OCI-LY3 (cell line): Measurements from ENCODE around the gene MYH8.

ENCODE experiments used
- H2AFZ ChIP-seq: fragments of 200-600, 300-600 bp; shearing (Covaris generic); 2 replicates; pipeline ENCODE4 v1.6.0; 2014; ENCODE audit warnings: antibody characterized with exemption, low read depth, low read length
- H3K27ac ChIP-seq: fragments of 200-600, 300-600 bp; sonication (generic); 2 replicates; pipeline ENCODE4 v1.5.1; 2014; ENCODE audit warnings: mild to moderate bottlenecking, low read length, moderate library complexity, mixed read lengths
- H3K27me3 ChIP-seq: fragments of 200-600, 300-600 bp; sonication (generic); 2 replicates; pipeline ENCODE4 v1.6.1; 2014; ENCODE audit warnings: low read depth, low read length, mixed read lengths
- H3K36me3 ChIP-seq: fragments of 200-600, 300-600 bp; sonication (generic); replicated peaks from 2 replicates; pipeline ENCODE3; 2014; ENCODE audit warnings: low read depth, low read length, mixed read lengths
- H3K4me1 ChIP-seq: fragments of 300-600, 200-600 bp; sonication (generic); 2 replicates; pipeline ENCODE4 v1.6.1; 2014; ENCODE audit warnings: low read length, mixed read lengths
- H3K4me2 ChIP-seq: fragments of 200-600, 300-600 bp; sonication (generic); 2 replicates; pipeline ENCODE4 v1.6.1; 2014; ENCODE audit warnings: low read length, mixed read lengths
- H3K4me3 ChIP-seq: fragments of 300-600, 200-600 bp; sonication (generic); 2 replicates; pipeline ENCODE4 v1.5.1; 2014; ENCODE audit warnings: antibody characterized with exemption, mild to moderate bottlenecking, low read length, moderate library complexity
- H3K79me2 ChIP-seq: fragments of 300-600, 200-600 bp; shearing (Covaris generic); 2 replicates; pipeline ENCODE4 v1.6.1; 2014; ENCODE audit warnings: mild to moderate bottlenecking, low read length, mixed read lengths
- H3K9ac ChIP-seq: fragments of 300-600, 200-600 bp; shearing (Covaris generic); 2 replicates; pipeline ENCODE4 v1.6.0; 2014; ENCODE audit warnings: mild to moderate bottlenecking, low read length, moderate library complexity
- H3K9me3 ChIP-seq: fragments of 200-600, 300-600 bp; shearing (Covaris generic); 2 replicates; pipeline ENCODE4 v1.6.1; 2014; ENCODE audit warnings: low read length, mixed read lengths; ENCODE audit not compliant: insufficient read depth
- H4K20me1 ChIP-seq: fragments of 200-600, 300-600 bp; sonication (generic); 2 replicates; pipeline ENCODE4 v1.6.1; 2016; ENCODE audit warnings: low read length, mixed read lengths; ENCODE audit not compliant: insufficient read depth
- EZH2phosphoT487 ChIP-seq: fragments of 200-600 bp; shearing (Covaris generic); IDR thresholded peaks from 2 replicates; pipeline ENCODE4 v1.6.1; 2018; ENCODE audit warnings: antibody characterized with exemption, mixed run types, low read depth
- TF ChIP-seq, protein P1 (sequence below): fragments of 200-600, 300-600 bp; sonication (generic); IDR thresholded peaks from 2 replicates; pipeline ENCODE4 v1.5.1; 2014; ENCODE audit warnings: antibody characterized with exemption, low read length, low read depth

Gene MYH8

DNA sequence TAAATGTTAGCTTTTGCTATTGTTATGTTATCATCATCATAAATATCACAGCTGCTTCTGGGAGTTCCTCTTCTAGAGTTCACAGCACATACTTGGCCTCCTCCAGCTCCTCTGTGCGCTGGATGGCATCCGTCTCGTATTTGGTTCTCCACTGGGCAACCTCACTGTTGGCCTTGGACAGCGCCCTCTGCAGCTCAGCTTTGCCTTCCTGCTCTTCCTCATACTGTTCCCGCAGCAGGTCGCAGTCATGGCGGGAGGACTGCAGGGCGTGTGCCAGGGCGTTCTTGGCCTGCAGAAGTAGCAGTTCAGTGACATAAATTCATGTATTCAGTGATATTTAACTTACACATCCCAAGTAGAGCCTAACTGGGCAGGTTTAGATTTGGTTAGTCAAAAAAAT lies 23.4 kb downstream of the MYH8 start:
- Histone ChIP-seq H3K27me3 (no peaks in the 10 kb centered on the region), H3K9me3 (no peaks in the 10 kb centered on the region), H3K4me1 (no peaks in the 10 kb centered on the region; the same call in 1 of the 2 replicates), H3K4me3 (no peak overlapping the region), H3K36me3 (no peaks in the 10 kb centered on the region), H3K4me2 (no peak overlapping the region), H3K79me2 (no peaks in the 10 kb centered on the region), H2AFZ (no peak overlapping the region), H3K27ac (no peak overlapping the region), H4K20me1 (no peaks in the 10 kb centered on the region), H3K9ac (no peak overlapping the region)
- TF ChIP-seq, protein P1, sequence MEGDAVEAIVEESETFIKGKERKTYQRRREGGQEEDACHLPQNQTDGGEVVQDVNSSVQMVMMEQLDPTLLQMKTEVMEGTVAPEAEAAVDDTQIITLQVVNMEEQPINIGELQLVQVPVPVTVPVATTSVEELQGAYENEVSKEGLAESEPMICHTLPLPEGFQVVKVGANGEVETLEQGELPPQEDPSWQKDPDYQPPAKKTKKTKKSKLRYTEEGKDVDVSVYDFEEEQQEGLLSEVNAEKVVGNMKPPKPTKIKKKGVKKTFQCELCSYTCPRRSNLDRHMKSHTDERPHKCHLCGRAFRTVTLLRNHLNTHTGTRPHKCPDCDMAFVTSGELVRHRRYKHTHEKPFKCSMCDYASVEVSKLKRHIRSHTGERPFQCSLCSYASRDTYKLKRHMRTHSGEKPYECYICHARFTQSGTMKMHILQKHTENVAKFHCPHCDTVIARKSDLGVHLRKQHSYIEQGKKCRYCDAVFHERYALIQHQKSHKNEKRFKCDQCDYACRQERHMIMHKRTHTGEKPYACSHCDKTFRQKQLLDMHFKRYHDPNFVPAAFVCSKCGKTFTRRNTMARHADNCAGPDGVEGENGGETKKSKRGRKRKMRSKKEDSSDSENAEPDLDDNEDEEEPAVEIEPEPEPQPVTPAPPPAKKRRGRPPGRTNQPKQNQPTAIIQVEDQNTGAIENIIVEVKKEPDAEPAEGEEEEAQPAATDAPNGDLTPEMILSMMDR = no peak
- no peak for TF ChIP-seq EZH2phosphoT487

DNA sequence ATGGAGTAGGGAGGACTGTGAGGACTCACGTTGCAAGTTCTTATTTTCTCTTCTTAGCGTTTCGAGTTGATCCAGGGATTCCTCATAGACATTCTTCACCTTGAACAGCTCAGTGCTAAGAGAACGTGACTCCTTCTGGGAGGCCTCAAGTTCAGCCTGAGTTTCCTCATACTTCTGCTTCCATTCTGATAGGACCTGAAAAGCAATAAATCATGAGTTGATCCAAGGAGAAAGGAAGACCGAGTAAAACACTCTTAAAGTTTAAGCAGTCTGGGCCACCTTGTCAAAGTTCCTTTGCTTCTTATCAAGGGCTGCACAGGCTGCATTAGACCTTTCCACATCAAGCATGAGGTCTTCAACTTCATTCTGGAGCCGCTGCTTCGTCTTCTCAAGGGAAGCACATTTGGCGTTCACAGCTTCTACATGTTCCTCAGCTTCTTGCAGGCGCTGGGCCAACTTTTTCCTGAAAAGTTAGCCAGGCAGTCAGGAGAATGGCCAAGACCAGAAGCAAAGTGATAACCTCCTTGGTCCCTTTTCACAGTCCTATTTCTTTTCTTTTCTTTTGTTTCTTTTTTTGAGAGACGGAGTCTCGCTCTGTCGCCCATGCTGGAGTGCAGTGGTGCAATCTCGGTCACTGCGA lies 25.1 kb downstream of the MYH8 start:
- no peaks in the 10 kb centered on the region; the same call in 1 of the 2 replicates for H3K4me1 ChIP-seq
- TF ChIP-seq, protein P1 = no peak
- no peak for TF ChIP-seq EZH2phosphoT487
- no peak overlapping the region for H3K4me3 ChIP-seq
- H3K9ac ChIP-seq = no peak overlapping the region
- no peaks in the 10 kb centered on the region for H3K36me3 ChIP-seq
- no peaks in the 10 kb centered on the region for H3K9me3 ChIP-seq
- no peak overlapping the region for H3K4me2 ChIP-seq
- no peak overlapping the region for H3K27ac ChIP-seq
- H4K20me1 ChIP-seq = no peaks in the 10 kb centered on the region
- H3K27me3 ChIP-seq = no peaks in the 10 kb centered on the region
- no peak overlapping the region for H2AFZ ChIP-seq
- no peaks in the 10 kb centered on the region for H3K79me2 ChIP-seq

DNA sequence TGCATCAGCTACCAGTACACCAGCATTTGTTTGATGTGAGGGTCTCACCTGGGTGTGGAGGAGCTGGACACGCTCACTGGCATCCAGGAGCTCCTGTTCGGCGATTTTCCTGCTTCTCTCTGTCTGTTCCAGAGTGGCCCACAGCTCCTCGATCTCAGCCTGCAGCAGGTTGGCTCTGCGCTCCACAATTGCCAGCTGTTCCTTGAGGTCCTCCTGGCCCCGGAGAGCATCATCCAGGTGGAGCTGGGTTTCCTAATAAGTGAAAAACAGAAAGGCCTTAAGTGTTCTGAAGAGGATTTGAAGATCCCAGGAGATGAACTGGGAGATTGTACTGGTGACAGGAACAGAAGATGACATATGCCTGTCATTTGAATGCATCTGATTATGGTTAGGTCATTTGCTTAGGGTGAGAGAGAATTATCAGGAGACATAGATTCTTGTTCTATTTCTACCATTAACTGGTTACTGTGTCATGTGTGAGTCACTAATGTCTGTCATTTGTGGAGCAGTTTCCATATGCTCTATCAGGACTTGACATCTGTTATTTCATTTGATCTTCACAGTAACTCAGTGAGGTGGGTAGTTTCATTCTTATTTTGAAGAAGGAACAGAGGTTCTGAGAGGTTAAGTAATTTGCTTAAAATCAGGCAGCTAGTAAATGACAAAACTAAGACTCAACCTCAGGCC lies 27.4 kb downstream of the MYH8 start:
- Histone ChIP-seq H3K36me3 (no peaks in the 10 kb centered on the region), H3K9ac (no peak overlapping the region), H3K4me1 (no peaks in the 10 kb centered on the region; the same call in 1 of the 2 replicates), H2AFZ (no peak overlapping the region), H3K9me3 (no peaks in the 10 kb centered on the region), H3K4me3 (no peak overlapping the region), H3K79me2 (no peaks in the 10 kb centered on the region), H4K20me1 (no peaks in the 10 kb centered on the region), H3K4me2 (no peak overlapping the region), H3K27me3 (no peaks in the 10 kb centered on the region), H3K27ac (no peak overlapping the region)
- TF ChIP-seq, protein P1 = no peak
- no peak for TF ChIP-seq EZH2phosphoT487

DNA sequence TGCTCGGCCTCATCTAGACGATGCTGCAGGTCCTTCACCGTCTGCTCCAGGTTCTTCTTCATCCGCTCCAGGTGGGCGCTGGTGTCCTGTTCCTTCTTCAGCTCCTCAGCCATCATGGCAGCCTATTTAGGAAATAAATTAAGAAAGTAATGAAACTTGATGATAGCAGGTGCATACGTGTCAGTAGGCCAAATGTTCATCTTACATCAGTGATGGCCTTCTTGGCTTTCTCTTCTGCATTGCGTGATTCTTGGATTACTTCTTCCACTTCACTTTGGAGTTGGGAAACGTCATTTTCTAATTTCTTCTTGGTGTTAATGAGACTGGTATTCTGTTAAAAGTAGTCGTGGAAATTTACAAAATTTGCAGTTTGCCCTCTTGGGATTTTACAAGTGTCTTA lies 28.9 kb downstream of the MYH8 start:
- no peaks in the 10 kb centered on the region for H3K9me3 ChIP-seq
- no peak overlapping the region for H3K9ac ChIP-seq
- H3K27me3 ChIP-seq = no peaks in the 10 kb centered on the region
- H3K36me3 ChIP-seq = no peaks in the 10 kb centered on the region
- no peaks in the 10 kb centered on the region for H3K79me2 ChIP-seq
- no peaks in the 10 kb centered on the region; the same call in 1 of the 2 replicates for H3K4me1 ChIP-seq
- H3K27ac ChIP-seq = no peak overlapping the region
- no peak overlapping the region for H3K4me2 ChIP-seq
- TF ChIP-seq EZH2phosphoT487 = no peak
- TF ChIP-seq, protein P1 = no peak
- no peak overlapping the region for H2AFZ ChIP-seq
- H3K4me3 ChIP-seq = no peak overlapping the region
- H4K20me1 ChIP-seq = no peaks in the 10 kb centered on the region
